IMR-90 (cell line): ENCODE data around the gene ARMC5. TPM values are rescaled to one million over a fixed set of nuclear protein-coding genes. Genes with fewer than 3 reads are reported as not detected.

ENCODE experiments used
- ATAC-seq: fragments of 200-7000 bp; cut with Tn5 transposase; 2 replicates; pipeline ENCODE4 v1.9.1; 2020; ENCODE audit warnings: low read depth, mild to moderate bottlenecking, moderate library complexity
- BruUV-seq: library from RNA; stranded (reverse); fragments of 400-500 nt; replicated peaks from 2 replicates; lab custom pipeline; 2021; lab: Mats Ljungman, UMichigan
- CTCF ChIA-PET: fragments of 300-600 bp; formaldehyde crosslinking; extraction: SDS; loops from one replicate; lab custom pipeline; 2021; ENCODE audit warnings: antibody characterized with exemption; lab: Yijun Ruan, JAX
- POLR2A ChIA-PET: fragments of 300-600 bp; sonication (Branson Sonifier 250); formaldehyde crosslinking; loops from one replicate; lab custom pipeline; 2022; ENCODE audit warnings: antibody characterized with exemption; ENCODE audit not compliant: unreplicated experiment; lab: Charles Lee
- DNase-seq: peaks from one replicate; pipeline ENCODE4 v3.0.0; 2013
- H2AFZ ChIP-seq: replicated peaks from 2 replicates; pipeline ENCODE3; 2013; ENCODE audit warnings: low read length, mild to moderate bottlenecking; ENCODE audit not compliant: poor library complexity
- H2AK5ac ChIP-seq: 2 replicates; pipeline ENCODE4 v1.6.1; 2013; ENCODE audit warnings: low read depth, low read length, inconsistent platforms
- H2AK9ac ChIP-seq: replicated peaks from 2 replicates; pipeline ENCODE3; 2013; ENCODE audit warnings: mild to moderate bottlenecking, low read depth, low read length, moderate library complexity; ENCODE audit not compliant: poor library complexity
- H2BK120ac ChIP-seq: 2 replicates; pipeline ENCODE4 v1.6.1; 2013; ENCODE audit warnings: low read depth, low read length, inconsistent platforms
- H2BK15ac ChIP-seq: 3 replicates; pipeline ENCODE4 v1.6.1; 2013; ENCODE audit warnings: low read depth, low read length, inconsistent platforms
- H2BK20ac ChIP-seq: 2 replicates; pipeline ENCODE4 v1.6.1; 2013; ENCODE audit warnings: low read depth, mild to moderate bottlenecking, inconsistent platforms, low read length, moderate library complexity
- H2BK5ac ChIP-seq: 2 replicates; pipeline ENCODE4 v1.6.1; 2013; ENCODE audit warnings: mild to moderate bottlenecking, low read depth, low read length, inconsistent platforms; ENCODE audit not compliant: poor library complexity, severe bottlenecking
- H3K14ac ChIP-seq: replicated peaks from 2 replicates; pipeline ENCODE4 v1.6.1; 2013; ENCODE audit warnings: low read depth, low read length, inconsistent platforms
- H3K18ac ChIP-seq: 2 replicates; pipeline ENCODE4 v1.6.1; 2013; ENCODE audit warnings: low read depth, low read length, control low read depth
- H3K23ac ChIP-seq: 2 replicates; pipeline ENCODE4 v1.6.1; 2013; ENCODE audit warnings: low read depth, low read length, inconsistent platforms
- H3K27ac ChIP-seq: 2 replicates; pipeline ENCODE4 v1.5.1; 2013; ENCODE audit warnings: mild to moderate bottlenecking, control low read depth, low read length; ENCODE audit not compliant: insufficient read depth
- H3K27me3 ChIP-seq: 2 replicates; pipeline ENCODE4 v1.6.1; 2013; ENCODE audit warnings: low read length; ENCODE audit not compliant: control insufficient read depth, insufficient read depth
- H3K36me3 ChIP-seq: 2 replicates; pipeline ENCODE4 v1.6.1; 2013; ENCODE audit warnings: low read length, mixed read lengths; ENCODE audit not compliant: control insufficient read depth, insufficient read depth
- H3K4ac ChIP-seq: 2 replicates; pipeline ENCODE4 v1.6.1; 2013; ENCODE audit warnings: low read depth, low read length, inconsistent platforms
- H3K4me1 ChIP-seq: 2 replicates; pipeline ENCODE4 v1.6.1; 2013; ENCODE audit warnings: low read length, mixed read lengths; ENCODE audit not compliant: control insufficient read depth, insufficient read depth
- H3K4me2 ChIP-seq: 2 replicates; pipeline ENCODE4 v1.6.1; 2013; ENCODE audit warnings: low read depth, mild to moderate bottlenecking, control low read depth, low read length, moderate library complexity
- H3K4me3 ChIP-seq: 2 replicates; pipeline ENCODE4 v1.5.1; 2013; ENCODE audit warnings: low read depth, mild to moderate bottlenecking, control low read depth, low read length, moderate library complexity; ENCODE audit not compliant: insufficient read depth
- H3K56ac ChIP-seq: 2 replicates; pipeline ENCODE4 v1.6.1; 2013; ENCODE audit warnings: low read length, inconsistent platforms; ENCODE audit not compliant: insufficient read depth; ENCODE audit errors: extremely low read depth
- H3K79me1 ChIP-seq, 2 experiments: 2 replicates each; pipeline ENCODE4 v1.6.1; 2013; ENCODE audit warnings: low read length in 2 of 2, inconsistent platforms in 1 of 2, low read depth in 1 of 2
- H3K9ac ChIP-seq: 2 replicates; pipeline ENCODE4 v1.6.1; 2013; ENCODE audit warnings: low read depth, low read length, control low read depth
- H3K9me1 ChIP-seq: 2 replicates; pipeline ENCODE4 v1.6.1; 2013; ENCODE audit warnings: low read length, inconsistent platforms; ENCODE audit not compliant: insufficient read depth
- H3K9me3 ChIP-seq: 2 replicates; pipeline ENCODE4 v1.6.1; 2013; ENCODE audit warnings: low read length; ENCODE audit not compliant: control insufficient read depth, insufficient read depth
- H4K20me1 ChIP-seq: 2 replicates; pipeline ENCODE4 v1.6.1; 2013; ENCODE audit warnings: low read length, inconsistent platforms; ENCODE audit not compliant: insufficient read depth
- H4K5ac ChIP-seq: 2 replicates; pipeline ENCODE4 v1.6.1; 2013; ENCODE audit warnings: mild to moderate bottlenecking, low read depth, low read length, control low read depth
- H4K8ac ChIP-seq, 2 experiments: 2 replicates each; pipeline ENCODE4 v1.6.1; 2013; ENCODE audit warnings: low read depth in 2 of 2, low read length in 2 of 2, control low read depth in 1 of 2, inconsistent platforms in 1 of 2
- H4K91ac ChIP-seq: 2 replicates; pipeline ENCODE4 v1.6.1; 2013; ENCODE audit warnings: low read depth, low read length, inconsistent platforms; ENCODE audit not compliant: insufficient read depth
- MAFK ChIP-seq: IDR thresholded peaks from 2 replicates; pipeline ENCODE4 v1.6.1; 2012; ENCODE audit warnings: low read depth, low read length, improper control_type of control experiment
- MAZ ChIP-seq: IDR thresholded peaks from 2 replicates; pipeline ENCODE4 v1.6.1; 2012; ENCODE audit warnings: low read depth, mild to moderate bottlenecking, low read length, improper control_type of control experiment, moderate library complexity, borderline replicate concordance
- MXI1 ChIP-seq: IDR thresholded peaks from 2 replicates; pipeline ENCODE4 v1.6.1; 2012; ENCODE audit warnings: low read depth, mild to moderate bottlenecking, low read length, moderate library complexity, borderline replicate concordance
- RCOR1 ChIP-seq: IDR thresholded peaks from 2 replicates; pipeline ENCODE4 v1.6.1; 2012; ENCODE audit warnings: mild to moderate bottlenecking, low read length, improper control_type of control experiment; ENCODE audit not compliant: insufficient replicate concordance
- WGBS, 2 experiments: methylation state at CpG; one replicate each; pipeline versions ENCODE4 v1.1.5 to v1.1.7; 2013; ENCODE audit warnings: missing lambda C conversion rate in 2 of 2; ENCODE audit not compliant: insufficient read length in 1 of 2; ENCODE audit errors: extremely low coverage in 2 of 2; 5-methylcytosine and 5-hydroxymethylcytosine counted together
- dilution Hi-C: fragments of 300-500 bp; cut with HindIII; formaldehyde crosslinking; loops from one replicate; pipeline ENCODE4 v1.14.3; 2018; ENCODE audit warnings: low sequenced_read_pairs; ENCODE audit not compliant: unreplicated experiment
- in situ Hi-C: fragments of 300-500 bp; cut with MboI; formaldehyde crosslinking; loops from 3 replicates; pipeline ENCODE4 v1.14.3; 2019; ENCODE audit warnings: low sequenced_read_pairs, inconsistent platforms, mixed read lengths
- intact Hi-C: fragments of 100-400 bp; cut with micrococcal nuclease; formaldehyde crosslinking; loops from 2 replicates; pipeline ENCODE4 v1.10.0; 2022
- polyA plus RNA-seq, 3 experiments: library from polyadenylated mRNA; depleted of rRNA; stranded (reverse); fragments of >200 nt; gene quantifications; 2 replicates each; pipeline ENCODE4 v1.2.3, GENCODE V29; 2012; ENCODE audit warnings: low replicate concordance in 1 of 3
- total RNA-seq: library from RNA; depleted of rRNA; stranded (reverse); fragments of >200 nt; gene quantifications from 2 replicates; pipeline ENCODE4 v1.2.3, GENCODE V29; 2012

ARMC5 gene
- total and polyA plus RNA-seq, 2 of the 4 experiments (the other 2 are of a cell fraction), result 2.3 to 7.5 TPM

GRCh38 chr16:31452631-31453106 lies 6.6 kb upstream of the ARMC5 start (continued):
- TF ChIP-seq MXI1, result no peak

GRCh38 chr16:31453255-31454204 lies 5.8 kb upstream of the ARMC5 start:
- peak overlapping the region; percentile 90 for H3K4ac ChIP-seq
- 33% methylated on average over 2 of the region's 20 CpGs; no CpG with 5 or more reads in 1 of the 2 experiments for WGBS, 2 experiments
- no peaks in the 10 kb centered on the region for H3K27me3 ChIP-seq
- H4K91ac ChIP-seq, result peak overlapping the region; percentile 54
- POLR2A ChIA-PET, result interaction anchor here (0.6 to 0.9 kb wide), 2 partner anchors 336 to 412 kb away, joined by 3 to 5 read pairs; partner anchors contain the start of gene KAT8
- no TSS peak for BruUV-seq
- H3K4me3 ChIP-seq, result no peak overlapping the region
- H2BK5ac ChIP-seq, result peak overlapping the region; percentile 66
- peak overlapping the region; percentile 86 for H3K23ac ChIP-seq
- intact Hi-C loops, result no loop called here
- peak overlapping the region; percentile 52 for H3K4me2 ChIP-seq
- peak; percentile 36 for DNase-seq
- H4K20me1 ChIP-seq, result peaks cover 40% of the 10 kb centered on the region
- TF ChIP-seq MAZ, result no peak
- peak; percentile 85 for TF ChIP-seq MAFK
- TF ChIP-seq RCOR1, result no peak
- peaks cover 16 to 71% of the 10 kb centered on the region in 2 experiments for H3K79me1 ChIP-seq
- H2AK5ac ChIP-seq, result peak overlapping the region; percentile 87
- peak; percentile 28 for ATAC-seq
- CTCF ChIA-PET, result interaction anchor here (1.0 kb wide), 2 partner anchors 11 to 36 kb away, joined by 3 to 5 read pairs; partner anchors contain the start of gene ZNF843
- in situ Hi-C loops, result loop anchor here (25.0 kb wide), 1 partner anchor 409 kb away; the partner anchor contains the start of gene ZNF267
- peak overlapping the region; percentile 17 for H2AFZ ChIP-seq
- H4K8ac ChIP-seq, result peak overlapping the region; percentile 4 to 35; a peak in 3 of 4 replicates
- no peaks in the 10 kb centered on the region for H3K9me3 ChIP-seq
- peak overlapping the region; percentile 68 for H2BK120ac ChIP-seq
- dilution Hi-C loops, result no loop called here
- peak overlapping the region; percentile 69 for H2BK20ac ChIP-seq
- peak overlapping the region; percentile 69 for H4K5ac ChIP-seq
- H3K56ac ChIP-seq, result no peak overlapping the region
- peak overlapping the region; percentile 92; the same call in 2 of the 3 replicates for H2BK15ac ChIP-seq
- H3K4me1 ChIP-seq, result peaks cover 25% of the 10 kb centered on the region
- H3K9me1 ChIP-seq, result peaks cover 30% of the 10 kb centered on the region
- H3K18ac ChIP-seq, result peak overlapping the region; percentile 17
- H3K9ac ChIP-seq, result 0 out of 2 replicates have a peak overlapping the region, but pooled peaks have one; percentile 27
- peak overlapping the region; percentile 82 for H3K27ac ChIP-seq
- no peaks in the 10 kb centered on the region; the same call in 1 of the 2 replicates for H3K36me3 ChIP-seq
- peak overlapping the region; percentile 56 for H3K14ac ChIP-seq
- H2AK9ac ChIP-seq, result peak overlapping the region; percentile 79
